K562 (cell line): ENCODE measurements around the gene C11orf98. TPM values are rescaled to one million over a fixed set of nuclear protein-coding genes. Genes with fewer than 3 reads are reported as not detected.

ENCODE experiments used
- BMI1 ChIP-seq: fragments of 150-350 bp; IDR thresholded peaks from 2 replicates; pipeline ENCODE4 v1.6.1; 2014; ENCODE audit warnings: low read length
- CBFA2T2 ChIP-seq: fragments of 450-650 bp; conservative IDR thresholded peaks from 2 replicates; pipeline ENCODE4 v1.6.1; 2017; ENCODE audit warnings: mild to moderate bottlenecking
- KAT7 ChIP-seq: sonication (generic); formaldehyde crosslinking; IDR thresholded peaks from 2 replicates; pipeline ENCODE4 v1.8.0; 2022; ENCODE audit warnings: missing genetic modification reagents, mild to moderate bottlenecking, borderline replicate concordance
- PHB ChIP-seq: fragments of 250-450 bp; sonication (Bioruptor Pico); IDR thresholded peaks from 2 replicates; pipeline ENCODE4 v1.5.0; 2021
- RBM39 ChIP-seq: fragments of 200-400 bp; formaldehyde crosslinking; optimal IDR thresholded peaks from 2 replicates; pipeline ENCODE3; 2018; ENCODE audit warnings: low read depth, low read length
- SNRNP70 ChIP-seq: fragments of 200-400 bp; formaldehyde crosslinking; optimal IDR thresholded peaks from 2 replicates; pipeline ENCODE3; 2017; ENCODE audit warnings: low read depth, low read length
- YY1 ChIP-seq, 3 experiments: IDR thresholded peaks; 2 replicates each; pipeline ENCODE4 v1.6.1; 2011; ENCODE audit warnings: low read length in 2 of 3, mild to moderate bottlenecking in 2 of 3, moderate library complexity in 2 of 3, borderline replicate concordance in 1 of 3, control low read depth in 1 of 3, low read depth in 1 of 3; ENCODE audit not compliant: insufficient read depth in 3 of 3, insufficient replicate concordance in 2 of 3, control insufficient read depth in 1 of 3, insufficient read length in 1 of 3; ENCODE audit errors: extremely low read depth in 1 of 3
- ZNF143 ChIP-seq: sonication (generic); formaldehyde crosslinking; IDR thresholded peaks from 2 replicates; pipeline ENCODE4 v1.9.0; 2022; ENCODE audit warnings: mild to moderate bottlenecking, missing genetic modification reagents
- ZNF165 ChIP-seq: fragments of 250-450 bp; sonication (Bioruptor Pico); IDR thresholded peaks from 2 replicates; pipeline ENCODE4 v1.4.0; 2020; ENCODE audit warnings: borderline replicate concordance
- ZNF263 ChIP-seq: sonication (generic); formaldehyde crosslinking; IDR thresholded peaks from 2 replicates; pipeline ENCODE4 v1.8.0; 2022; ENCODE audit warnings: mild to moderate bottlenecking, missing genetic modification reagents, borderline replicate concordance
- polyA plus RNA-seq, 8 experiments: library from polyadenylated mRNA; depleted of rRNA in 4 of 8; stranded (reverse) in 5 of 8; unstranded in 3 of 8; fragments of >200 nt; fragmentation: Nextera tagmentation in 2 of 8; fragmentation: Illumina TruSeq in 1 of 8; extraction: Ambion mirVana in 2 of 8; extraction: Trizol in 1 of 8; gene quantifications; 2 replicates each; pipeline versions ENCODE4 v1.2.1 to v1.2.3, GENCODE V29; 2011 to 2014; ENCODE audit warnings: inconsistent platforms in 1 of 8, missing spikeins in 1 of 8
- total RNA-seq, 7 experiments: library from RNA; depleted of rRNA in 6 of 7; stranded (reverse); fragments of >200 nt in 6 of 7; fragmentation: Illumina TruSeq in 2 of 7; extraction: Trizol in 2 of 7; gene quantifications; 2 replicates each; pipeline versions ENCODE4 v1.2.1 to v1.2.3, GENCODE V29; 2011 to 2021; ENCODE audit warnings: low replicate concordance in 1 of 7
- TF ChIP-seq, protein P1 (sequence below): sonication (generic); formaldehyde crosslinking; IDR thresholded peaks from 2 replicates; pipeline ENCODE4 v1.8.0; 2022; ENCODE audit warnings: missing genetic modification reagents, mild to moderate bottlenecking, moderate library complexity, borderline replicate concordance
- TF ChIP-seq, protein P2 (sequence below): sonication (generic); formaldehyde crosslinking; IDR thresholded peaks from 2 replicates; pipeline ENCODE4 v1.8.0; 2023; ENCODE audit warnings: mild to moderate bottlenecking, missing genetic modification reagents
- TF ChIP-seq, protein P3 (sequence below): fragments of 450-650 bp; IDR thresholded peaks from 2 replicates; pipeline ENCODE4 v1.6.1; 2016; ENCODE audit warnings: mild to moderate bottlenecking, moderate library complexity

Gene C11orf98
- total and polyA plus RNA-seq, 9 of the 15 experiments (the other 6 are each of a cell fraction or from before 2014, with no cell fraction given), result 103 to 352 (median 218) TPM

DNA sequence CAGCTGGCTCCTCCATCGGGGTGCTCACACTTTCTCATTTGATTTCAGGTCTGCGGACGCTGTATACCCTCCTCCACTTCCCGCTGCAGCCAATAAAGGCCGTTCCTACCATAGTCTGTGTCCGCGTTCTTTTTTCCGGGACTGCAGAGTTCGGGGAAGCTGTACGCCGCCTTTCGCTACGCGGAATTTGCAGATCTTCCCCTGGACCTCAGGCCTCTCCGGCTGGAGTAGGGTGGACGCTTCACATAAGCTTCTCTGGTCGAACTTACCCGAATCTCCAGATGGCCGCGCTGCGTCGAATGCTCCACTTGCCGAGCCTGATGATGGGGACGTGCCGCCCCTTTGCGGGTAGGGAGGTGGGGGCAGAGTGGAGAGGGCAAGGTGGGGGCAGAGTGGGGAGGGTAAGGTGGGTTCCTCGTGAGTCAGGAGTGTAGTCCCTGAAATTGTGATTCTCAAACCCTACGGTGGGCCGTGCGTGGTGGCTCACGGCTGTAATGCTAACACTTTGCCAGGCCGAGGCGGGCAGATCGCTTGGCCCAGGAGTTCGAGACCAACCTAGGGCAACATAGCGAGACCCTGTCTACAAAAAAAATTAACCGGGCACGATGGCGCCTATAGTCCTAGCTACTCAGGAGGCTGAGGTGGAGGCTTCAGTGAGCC, 719 bp upstream of the C11orf98 start (continued):
- TF ChIP-seq CBFA2T2 (no peak), ZNF165 (CRISPR knock-in tag) (peak; percentile 73; the same call in 1 of the 2 replicates), BMI1 (no peak), SNRNP70 (peak; percentile 86), PHB (0 out of 2 replicates have a peak, but pooled peaks have one; percentile 6), KAT7 (CRISPR knock-in tag) (peak; percentile 87; the same call in 1 of the 2 replicates), RBM39 (peak; percentile 96), ZNF263 (CRISPR knock-in tag) (0 out of 2 replicates have a peak, but pooled peaks have one; percentile 5), ZNF143 (peak; percentile 36; the same call in 1 of the 2 replicates), YY1 (IDR thresholded peaks at IDR 0.05; ENCODE audit: borderline replicate concordance in 1 of 3, control insufficient read depth in 1 of 3, extremely low read depth in 1 of 3, insufficient read depth in 3 of 3, insufficient read length in 1 of 3, insufficient replicate concordance in 2 of 3, low read depth in 1 of 3, low read length in 2 of 3) (peak in 1 of 3 experiments; percentile 10)
- TF ChIP-seq, protein P1, sequence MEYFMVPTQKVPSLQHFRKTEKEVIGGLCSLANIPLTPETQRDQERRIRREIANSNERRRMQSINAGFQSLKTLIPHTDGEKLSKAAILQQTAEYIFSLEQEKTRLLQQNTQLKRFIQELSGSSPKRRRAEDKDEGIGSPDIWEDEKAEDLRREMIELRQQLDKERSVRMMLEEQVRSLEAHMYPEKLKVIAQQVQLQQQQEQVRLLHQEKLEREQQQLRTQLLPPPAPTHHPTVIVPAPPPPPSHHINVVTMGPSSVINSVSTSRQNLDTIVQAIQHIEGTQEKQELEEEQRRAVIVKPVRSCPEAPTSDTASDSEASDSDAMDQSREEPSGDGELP (CRISPR knock-in tag), result peak; percentile 50
- TF ChIP-seq, protein P2, sequence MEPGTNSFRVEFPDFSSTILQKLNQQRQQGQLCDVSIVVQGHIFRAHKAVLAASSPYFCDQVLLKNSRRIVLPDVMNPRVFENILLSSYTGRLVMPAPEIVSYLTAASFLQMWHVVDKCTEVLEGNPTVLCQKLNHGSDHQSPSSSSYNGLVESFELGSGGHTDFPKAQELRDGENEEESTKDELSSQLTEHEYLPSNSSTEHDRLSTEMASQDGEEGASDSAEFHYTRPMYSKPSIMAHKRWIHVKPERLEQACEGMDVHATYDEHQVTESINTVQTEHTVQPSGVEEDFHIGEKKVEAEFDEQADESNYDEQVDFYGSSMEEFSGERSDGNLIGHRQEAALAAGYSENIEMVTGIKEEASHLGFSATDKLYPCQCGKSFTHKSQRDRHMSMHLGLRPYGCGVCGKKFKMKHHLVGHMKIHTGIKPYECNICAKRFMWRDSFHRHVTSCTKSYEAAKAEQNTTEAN, result no peak
- TF ChIP-seq, protein P3, sequence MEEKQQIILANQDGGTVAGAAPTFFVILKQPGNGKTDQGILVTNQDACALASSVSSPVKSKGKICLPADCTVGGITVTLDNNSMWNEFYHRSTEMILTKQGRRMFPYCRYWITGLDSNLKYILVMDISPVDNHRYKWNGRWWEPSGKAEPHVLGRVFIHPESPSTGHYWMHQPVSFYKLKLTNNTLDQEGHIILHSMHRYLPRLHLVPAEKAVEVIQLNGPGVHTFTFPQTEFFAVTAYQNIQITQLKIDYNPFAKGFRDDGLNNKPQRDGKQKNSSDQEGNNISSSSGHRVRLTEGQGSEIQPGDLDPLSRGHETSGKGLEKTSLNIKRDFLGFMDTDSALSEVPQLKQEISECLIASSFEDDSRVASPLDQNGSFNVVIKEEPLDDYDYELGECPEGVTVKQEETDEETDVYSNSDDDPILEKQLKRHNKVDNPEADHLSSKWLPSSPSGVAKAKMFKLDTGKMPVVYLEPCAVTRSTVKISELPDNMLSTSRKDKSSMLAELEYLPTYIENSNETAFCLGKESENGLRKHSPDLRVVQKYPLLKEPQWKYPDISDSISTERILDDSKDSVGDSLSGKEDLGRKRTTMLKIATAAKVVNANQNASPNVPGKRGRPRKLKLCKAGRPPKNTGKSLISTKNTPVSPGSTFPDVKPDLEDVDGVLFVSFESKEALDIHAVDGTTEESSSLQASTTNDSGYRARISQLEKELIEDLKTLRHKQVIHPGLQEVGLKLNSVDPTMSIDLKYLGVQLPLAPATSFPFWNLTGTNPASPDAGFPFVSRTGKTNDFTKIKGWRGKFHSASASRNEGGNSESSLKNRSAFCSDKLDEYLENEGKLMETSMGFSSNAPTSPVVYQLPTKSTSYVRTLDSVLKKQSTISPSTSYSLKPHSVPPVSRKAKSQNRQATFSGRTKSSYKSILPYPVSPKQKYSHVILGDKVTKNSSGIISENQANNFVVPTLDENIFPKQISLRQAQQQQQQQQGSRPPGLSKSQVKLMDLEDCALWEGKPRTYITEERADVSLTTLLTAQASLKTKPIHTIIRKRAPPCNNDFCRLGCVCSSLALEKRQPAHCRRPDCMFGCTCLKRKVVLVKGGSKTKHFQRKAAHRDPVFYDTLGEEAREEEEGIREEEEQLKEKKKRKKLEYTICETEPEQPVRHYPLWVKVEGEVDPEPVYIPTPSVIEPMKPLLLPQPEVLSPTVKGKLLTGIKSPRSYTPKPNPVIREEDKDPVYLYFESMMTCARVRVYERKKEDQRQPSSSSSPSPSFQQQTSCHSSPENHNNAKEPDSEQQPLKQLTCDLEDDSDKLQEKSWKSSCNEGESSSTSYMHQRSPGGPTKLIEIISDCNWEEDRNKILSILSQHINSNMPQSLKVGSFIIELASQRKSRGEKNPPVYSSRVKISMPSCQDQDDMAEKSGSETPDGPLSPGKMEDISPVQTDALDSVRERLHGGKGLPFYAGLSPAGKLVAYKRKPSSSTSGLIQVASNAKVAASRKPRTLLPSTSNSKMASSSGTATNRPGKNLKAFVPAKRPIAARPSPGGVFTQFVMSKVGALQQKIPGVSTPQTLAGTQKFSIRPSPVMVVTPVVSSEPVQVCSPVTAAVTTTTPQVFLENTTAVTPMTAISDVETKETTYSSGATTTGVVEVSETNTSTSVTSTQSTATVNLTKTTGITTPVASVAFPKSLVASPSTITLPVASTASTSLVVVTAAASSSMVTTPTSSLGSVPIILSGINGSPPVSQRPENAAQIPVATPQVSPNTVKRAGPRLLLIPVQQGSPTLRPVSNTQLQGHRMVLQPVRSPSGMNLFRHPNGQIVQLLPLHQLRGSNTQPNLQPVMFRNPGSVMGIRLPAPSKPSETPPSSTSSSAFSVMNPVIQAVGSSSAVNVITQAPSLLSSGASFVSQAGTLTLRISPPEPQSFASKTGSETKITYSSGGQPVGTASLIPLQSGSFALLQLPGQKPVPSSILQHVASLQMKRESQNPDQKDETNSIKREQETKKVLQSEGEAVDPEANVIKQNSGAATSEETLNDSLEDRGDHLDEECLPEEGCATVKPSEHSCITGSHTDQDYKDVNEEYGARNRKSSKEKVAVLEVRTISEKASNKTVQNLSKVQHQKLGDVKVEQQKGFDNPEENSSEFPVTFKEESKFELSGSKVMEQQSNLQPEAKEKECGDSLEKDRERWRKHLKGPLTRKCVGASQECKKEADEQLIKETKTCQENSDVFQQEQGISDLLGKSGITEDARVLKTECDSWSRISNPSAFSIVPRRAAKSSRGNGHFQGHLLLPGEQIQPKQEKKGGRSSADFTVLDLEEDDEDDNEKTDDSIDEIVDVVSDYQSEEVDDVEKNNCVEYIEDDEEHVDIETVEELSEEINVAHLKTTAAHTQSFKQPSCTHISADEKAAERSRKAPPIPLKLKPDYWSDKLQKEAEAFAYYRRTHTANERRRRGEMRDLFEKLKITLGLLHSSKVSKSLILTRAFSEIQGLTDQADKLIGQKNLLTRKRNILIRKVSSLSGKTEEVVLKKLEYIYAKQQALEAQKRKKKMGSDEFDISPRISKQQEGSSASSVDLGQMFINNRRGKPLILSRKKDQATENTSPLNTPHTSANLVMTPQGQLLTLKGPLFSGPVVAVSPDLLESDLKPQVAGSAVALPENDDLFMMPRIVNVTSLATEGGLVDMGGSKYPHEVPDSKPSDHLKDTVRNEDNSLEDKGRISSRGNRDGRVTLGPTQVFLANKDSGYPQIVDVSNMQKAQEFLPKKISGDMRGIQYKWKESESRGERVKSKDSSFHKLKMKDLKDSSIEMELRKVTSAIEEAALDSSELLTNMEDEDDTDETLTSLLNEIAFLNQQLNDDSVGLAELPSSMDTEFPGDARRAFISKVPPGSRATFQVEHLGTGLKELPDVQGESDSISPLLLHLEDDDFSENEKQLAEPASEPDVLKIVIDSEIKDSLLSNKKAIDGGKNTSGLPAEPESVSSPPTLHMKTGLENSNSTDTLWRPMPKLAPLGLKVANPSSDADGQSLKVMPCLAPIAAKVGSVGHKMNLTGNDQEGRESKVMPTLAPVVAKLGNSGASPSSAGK, result peak; percentile 53
